Measurements from ENCODE around the gene ADARB2.

Gene ADARB2

DNA sequence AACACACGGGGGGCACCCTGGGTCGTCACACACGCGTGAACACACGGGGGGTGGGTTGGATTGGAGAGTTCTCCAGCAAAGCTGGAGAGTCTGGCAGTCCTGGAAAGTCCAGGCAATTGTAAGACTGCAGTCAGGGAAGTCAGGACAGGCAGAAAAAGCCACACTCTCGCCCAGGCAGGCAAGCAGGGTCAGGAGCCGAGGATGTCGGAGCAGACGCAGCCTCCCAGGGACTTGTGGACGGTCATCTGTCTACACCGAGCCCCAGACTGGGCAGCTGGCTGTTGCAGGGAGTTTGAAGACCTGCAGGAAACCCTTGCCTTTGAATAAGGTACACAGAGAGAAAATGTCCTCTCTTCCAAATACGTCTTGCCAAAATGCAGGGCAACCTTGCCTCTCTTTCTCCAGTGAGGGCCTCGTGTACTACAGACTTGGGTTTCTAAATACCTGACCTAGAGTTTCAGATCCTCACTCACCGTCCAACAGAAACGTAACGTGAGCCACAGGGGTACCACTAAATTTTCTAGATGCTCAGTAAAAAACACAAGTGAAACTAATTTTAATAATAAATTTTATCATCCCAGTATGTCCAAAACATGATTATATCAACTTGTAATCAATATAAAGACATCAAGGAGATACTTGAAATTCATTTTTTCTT, 176.7 kb downstream of the ADARB2 start:
- DNase-seq, result peak; percentile 12

- DNase-seq, result peak; percentile 59
These were observed 177.6 kb downstream of the ADARB2 start for GRCh38 chr10:1559761-1560160.

DNA sequence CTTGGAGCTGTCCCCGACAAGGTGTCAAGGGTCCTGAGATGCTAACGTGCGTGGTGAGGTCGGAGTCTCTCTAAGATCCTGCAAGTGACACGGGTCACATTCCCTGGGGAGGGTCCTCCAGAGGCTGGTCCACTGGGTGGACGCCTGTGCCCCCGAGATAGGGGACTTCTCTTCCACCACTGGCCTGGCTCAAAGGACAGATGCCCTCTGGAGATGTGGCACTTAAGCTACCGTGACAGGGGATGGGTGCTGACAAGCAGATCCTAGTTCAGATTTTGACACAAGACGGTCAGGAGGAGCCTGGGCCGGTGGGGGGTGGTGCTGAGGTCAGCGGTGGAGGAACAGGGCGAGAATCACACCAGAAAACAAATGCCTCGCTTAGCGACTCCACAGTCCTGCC, 178.0 kb downstream of the ADARB2 start:
- no peak for DNase-seq

DNA sequence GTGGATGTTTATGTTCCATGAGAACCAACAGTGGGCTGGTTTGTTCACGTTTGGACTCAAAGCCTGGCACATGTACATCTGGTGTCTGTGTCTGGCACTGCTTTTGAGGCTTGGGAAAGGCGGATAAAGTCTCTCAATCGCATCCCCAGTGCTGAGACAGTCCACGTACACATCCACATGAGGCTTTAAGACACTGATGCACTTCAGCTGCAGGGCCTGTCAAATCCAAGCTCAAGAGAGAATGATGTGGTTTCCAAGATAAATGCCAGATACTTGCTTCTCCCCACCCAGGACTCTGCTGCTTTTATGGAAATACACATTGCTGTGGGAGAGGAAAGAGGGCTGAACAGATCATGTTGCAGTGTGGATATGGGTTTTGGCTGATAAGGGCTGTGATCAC, 178.4 kb downstream of the ADARB2 start:
- no peak for DNase-seq

DNA sequence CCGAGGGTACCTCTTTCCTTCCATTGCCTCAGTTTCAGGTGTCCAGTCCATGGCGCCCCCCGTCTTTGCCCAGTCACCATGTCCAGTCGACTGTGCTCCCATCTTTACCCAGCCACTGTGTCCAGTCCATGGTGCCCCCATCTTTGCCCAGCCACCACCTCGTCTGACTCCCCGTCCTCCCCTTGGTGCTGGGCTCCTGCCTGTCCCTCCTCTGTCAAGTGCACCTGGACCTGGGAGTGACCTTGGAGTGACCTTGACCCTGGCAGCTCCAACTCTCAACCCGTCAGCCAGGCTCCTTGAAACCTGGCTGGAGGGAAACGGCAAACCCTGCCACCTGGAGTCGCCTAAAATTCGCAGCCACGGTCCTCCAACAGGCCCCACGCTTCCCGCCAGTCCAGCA, 180.2 kb downstream of the ADARB2 start:
- no peak for DNase-seq

- DNase-seq, result no peak
These were observed 180.8 kb downstream of the ADARB2 start for GRCh38 chr10:1556496-1556895.

DNA sequence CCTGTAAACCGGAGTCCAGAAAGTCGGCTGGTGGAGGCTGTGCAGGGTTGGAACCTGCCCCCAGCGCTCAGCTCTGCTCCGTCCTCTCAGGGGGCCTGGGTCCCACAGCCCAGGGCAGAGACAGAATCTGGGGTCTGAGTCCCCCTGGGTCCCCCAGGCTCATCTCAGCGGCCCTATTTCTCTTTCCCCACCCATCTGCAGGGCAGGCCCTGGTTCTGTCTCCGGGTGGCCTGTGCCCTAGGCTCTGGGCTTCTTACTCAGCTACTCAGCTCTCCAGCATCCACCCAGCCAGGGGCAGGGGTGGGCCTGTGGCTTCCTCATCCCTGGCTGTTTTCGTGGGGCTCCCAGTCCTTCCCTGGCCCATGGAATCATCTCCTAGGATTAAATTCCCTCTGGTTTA, 183.4 kb downstream of the ADARB2 start:
- no peak for DNase-seq

DNA sequence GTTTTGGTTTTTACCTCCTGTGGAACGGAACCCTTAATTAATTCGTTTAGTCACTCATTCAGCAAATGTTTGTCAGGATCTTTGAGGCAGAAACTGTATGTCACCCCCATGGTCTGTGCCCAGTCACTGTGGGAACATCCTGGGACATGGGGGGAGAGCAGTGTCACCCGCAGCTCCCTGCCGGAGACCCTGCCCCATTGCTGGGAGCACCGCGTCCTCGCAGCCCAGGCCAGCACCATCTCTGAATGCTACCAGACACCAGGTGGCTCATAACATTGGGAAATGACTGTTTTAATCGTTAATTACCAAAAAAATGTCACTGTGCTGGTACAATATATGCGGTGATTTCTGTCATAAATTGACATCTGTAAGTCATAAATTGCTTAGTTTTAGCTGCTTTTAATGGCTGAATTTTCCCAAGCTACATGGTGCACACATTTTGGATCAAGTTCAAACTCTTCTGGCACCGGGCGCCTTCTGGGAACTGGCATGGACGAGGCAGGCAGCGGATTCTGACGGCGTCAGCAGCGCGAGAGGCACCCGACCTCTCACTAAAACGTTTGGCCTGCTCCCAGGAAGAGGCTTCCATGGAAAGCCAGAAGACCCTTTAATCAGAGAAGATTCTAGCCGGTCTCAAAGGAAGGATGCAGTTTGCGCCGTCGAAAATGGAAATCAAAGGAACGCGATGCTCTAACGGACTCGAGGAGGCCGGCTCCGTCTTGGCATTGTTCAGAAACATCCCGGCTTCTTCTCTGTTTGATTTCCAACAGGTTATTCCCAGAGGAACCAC, 184.2 kb downstream of the ADARB2 start:
- no peak for DNase-seq

DNA sequence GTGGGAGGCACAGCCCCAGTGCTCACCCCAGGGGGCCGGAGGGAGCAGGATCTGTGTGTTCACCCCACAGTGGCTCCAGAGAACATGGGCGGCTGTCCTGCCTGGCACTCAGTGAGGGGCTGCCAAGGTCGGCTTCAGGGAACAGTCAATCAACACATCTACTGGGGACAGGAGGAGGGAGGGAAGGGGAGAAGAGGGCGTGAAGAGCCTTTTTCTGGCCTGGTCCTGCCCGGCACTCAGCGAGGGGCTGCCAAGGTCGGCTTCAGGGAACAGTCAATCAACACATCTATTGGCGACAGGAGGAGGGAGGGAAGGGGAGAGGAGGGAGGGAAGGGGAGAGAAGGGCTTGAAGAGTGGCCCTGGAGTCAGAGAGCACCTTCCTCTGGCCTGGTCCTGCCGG, 184.9 kb downstream of the ADARB2 start:
- no peak for DNase-seq

DNA sequence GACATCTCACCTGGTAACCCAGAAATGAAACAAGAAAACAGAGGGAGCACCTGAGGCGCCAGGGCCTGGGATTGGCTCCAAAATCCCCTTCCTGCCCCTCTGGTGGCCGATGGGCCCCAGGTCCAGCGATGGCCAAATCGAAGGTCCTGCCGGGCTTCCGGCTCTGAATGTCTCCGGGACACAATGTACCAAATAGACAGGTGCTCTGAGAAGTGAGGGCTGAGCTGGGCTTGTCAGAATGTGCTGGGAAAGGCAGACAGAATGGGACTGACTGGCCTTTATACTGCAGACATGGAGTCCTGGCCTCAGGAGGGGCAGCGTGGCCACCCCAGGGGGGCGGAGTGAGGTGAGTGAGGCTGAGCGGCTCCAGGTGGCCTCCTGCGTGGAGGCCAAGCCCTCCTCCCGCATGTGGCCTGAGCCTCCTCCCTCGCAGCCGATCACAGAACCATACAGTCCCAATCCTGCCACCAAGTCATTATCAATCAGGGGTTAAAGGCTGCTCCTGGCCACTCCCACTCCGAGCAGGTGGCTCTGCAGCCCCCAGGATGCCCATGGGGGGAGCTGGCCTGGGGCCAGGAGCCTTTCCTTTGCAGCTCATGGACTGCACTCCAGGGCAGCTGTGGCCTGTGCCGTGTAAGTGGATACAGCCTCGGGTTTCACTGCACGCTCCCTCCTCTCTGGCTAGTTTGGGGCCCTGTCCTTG, 185.5 kb downstream of the ADARB2 start:
- DNase-seq, result peak; percentile 80

- no peak for DNase-seq
These were observed 186.7 kb downstream of the ADARB2 start for GRCh38 chr10:1550616-1551015.

GRCh38 chr10:1550291-1550595, 187.1 kb downstream of the ADARB2 start:
- DNase-seq, result no peak

- no peak for DNase-seq
These were observed 187.6 kb downstream of the ADARB2 start for GRCh38 chr10:1549591-1550290.

- no peak for DNase-seq
These were observed 188.7 kb downstream of the ADARB2 start for GRCh38 chr10:1548596-1548995.

- no peak for DNase-seq
These were observed 189.2 kb downstream of the ADARB2 start for GRCh38 chr10:1548146-1548545.

DNA sequence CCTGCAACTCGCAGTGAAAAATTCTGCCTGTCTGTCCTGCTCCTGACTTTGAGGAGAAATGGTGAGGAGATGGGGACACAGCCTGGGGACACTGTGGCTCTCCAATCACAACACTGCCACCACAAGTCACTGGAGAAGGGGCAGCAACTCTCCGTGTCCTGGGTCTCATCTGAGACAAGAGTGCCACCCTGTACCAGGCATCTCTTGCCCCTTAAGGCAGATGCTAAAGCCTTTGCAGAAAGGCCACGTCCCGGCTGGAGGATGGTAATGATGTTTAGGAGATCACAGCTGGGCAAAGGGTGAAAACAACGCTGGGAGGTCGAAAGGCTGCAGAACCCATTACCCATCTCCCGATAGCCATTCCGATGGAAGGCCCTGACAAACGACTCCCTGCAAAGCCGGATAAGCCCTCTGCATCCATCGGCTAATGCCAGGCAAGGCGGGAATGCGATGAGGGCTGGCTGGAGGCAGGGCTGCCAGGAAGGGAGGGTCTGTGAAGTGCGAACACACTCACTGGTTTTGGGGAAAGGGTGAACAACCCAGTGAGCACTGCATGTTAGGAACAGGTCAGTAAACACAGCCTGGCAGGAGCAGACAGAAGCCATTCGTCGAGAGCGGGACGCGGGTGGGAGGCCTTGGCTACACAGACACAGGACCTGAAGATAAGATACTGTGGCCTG, 190.8 kb downstream of the ADARB2 start:
- DNase-seq, result no peak

DNA sequence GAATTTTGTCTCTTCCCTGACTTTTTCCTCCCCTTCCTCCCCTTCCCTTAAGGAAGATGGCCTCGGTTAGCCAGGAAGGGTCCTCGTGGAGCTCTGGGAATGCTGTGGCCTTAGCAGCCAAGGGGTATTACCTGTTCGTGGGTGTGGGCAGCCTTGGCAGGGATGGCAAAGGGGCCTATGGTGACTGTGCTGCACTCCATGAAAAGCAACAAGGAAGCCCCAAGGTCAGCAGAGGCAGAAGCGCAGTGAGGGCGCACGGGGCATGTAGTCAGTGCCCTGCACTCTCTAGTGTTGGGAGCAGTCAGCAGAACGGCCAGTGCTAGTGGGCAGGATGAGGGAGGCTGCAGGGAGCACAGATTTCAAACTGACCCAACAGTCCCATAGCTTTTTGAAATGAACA, 191.8 kb downstream of the ADARB2 start:
- no peak for DNase-seq

- DNase-seq, result no peak
These were observed 192.4 kb downstream of the ADARB2 start for GRCh38 chr10:1544929-1545328.

DNA sequence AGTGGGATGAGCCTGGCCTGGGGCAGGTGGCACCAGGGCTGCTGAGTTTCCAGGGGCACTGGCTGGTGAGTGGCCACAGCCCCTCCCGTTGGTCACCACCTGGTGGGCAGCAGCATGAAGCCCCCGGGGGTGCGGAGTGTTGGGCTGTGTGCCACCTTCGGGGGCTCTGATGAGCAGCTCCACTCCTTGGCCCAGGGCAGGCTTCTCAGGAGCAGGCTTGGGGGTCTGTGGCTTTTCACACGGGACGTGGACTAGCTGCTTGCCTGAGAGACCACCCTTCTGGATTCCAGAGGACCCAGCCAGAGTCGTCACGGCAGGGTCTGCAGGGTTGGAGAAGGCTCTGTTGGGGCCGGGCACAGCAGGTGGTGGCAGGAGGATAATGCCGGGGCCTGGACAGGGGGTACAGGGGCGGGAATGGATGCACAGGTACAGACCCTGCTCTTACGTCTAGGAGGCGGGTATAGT, 193.1 kb downstream of the ADARB2 start:
- no peak for DNase-seq

- DNase-seq, result no peak
These were observed 193.7 kb downstream of the ADARB2 start for GRCh38 chr10:1543596-1543995.

DNA sequence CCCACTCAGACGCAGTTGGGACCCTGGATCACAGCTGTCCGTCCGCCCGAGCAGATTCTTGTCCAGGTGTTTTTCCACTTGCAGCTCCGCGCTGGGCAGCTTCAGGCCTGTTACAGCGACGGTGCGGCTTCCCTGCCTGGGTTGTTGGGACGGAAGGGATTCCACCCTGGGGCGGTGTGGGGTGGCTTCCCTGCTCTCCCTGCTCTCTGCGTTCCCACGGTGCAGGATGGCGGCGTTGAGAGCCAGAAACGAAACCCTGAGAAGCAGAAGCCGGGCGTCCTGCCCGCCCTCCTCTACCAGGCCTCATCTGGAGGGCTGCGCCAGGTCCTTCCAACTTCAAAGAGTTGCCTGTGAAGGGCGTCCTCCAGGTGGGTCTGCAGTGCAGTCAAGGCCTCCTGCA, 194.4 kb downstream of the ADARB2 start:
- DNase-seq, result no peak

GRCh38 chr10:1540144-1540543, 197.2 kb downstream of the ADARB2 start:
- DNase-seq, result no peak

DNA sequence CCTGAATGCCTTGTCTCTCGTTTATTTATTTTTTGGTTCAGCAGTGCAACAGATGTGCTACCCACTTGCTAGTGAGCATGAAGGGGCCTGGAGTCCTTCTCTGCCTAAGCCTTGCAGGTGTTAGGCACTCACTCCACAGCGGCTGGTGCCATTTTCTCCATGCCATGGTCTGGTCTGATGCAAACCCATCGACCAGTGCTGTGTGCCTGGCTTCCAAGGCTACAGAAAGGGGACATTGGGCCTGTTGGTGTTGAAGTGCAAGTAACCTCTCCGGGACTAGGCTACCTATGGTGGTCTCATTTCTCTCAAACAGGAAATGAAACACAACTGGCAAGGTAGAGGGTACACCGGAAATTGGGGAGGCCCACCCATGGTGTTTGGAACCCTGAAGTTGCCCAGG, 198.1 kb downstream of the ADARB2 start:
- DNase-seq, result no peak

Data from NCI-H146 (cell line).